HG03103 (cell line): ENCODE results near the gene RSU1.

Source experiments
- ATAC-seq: cut with Tn5 transposase; IDR thresholded peaks from one replicate; pipeline ENCODE4 v1.9.1; 2021; ENCODE audit warnings: low read depth; ENCODE audit not compliant: unreplicated experiment

Gene RSU1

GRCh38 chr10:16822726-16823360 is 5.6 kb upstream of the RSU1 start:
- ATAC-seq, result no peak

GRCh38 chr10:16822027-16822426 is 4.8 kb upstream of the RSU1 start:
- no peak for ATAC-seq

DNA sequence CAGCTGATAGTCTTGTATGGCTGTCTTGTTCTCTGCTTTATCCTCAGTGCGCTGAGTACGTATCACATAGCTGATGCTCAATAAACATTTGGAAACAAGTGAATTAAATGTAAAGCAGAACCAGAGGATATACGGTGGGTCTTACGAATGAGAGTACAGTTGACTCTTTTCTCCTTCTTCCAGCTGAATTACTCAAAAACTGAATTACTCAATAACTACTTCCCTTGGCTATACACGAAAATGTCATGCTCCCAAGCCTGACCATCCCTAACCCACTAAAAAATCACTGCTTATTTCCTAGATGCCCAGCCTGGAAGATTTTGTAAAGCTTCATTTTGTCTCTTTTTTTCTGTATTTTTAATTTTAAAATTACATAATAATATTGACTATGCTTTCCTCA is 3.2 kb upstream of the RSU1 start:
- no peak for ATAC-seq

GRCh38 chr10:16820018-16820417 is 2.8 kb upstream of the RSU1 start:
- ATAC-seq, result no peak

DNA sequence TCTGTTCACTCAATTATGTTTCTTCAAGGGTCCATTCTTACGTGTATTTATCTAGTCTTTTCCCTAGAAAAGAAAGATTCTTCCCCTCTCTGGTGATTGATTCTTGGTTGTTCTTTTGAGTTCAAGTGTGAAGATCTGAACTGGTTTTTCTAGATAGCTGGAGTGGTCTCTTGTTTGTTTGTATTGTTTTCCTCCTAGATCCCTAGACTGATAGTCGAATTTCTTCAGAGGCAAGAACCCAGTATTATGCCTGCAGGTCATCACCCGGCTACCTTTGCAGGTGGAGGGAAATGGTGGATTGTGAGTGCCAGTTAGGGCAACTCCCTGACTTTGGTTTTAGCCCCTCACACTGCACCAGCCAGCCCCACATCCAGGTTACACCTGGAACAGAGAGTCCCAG is 2.2 kb upstream of the RSU1 start:
- ATAC-seq, result no peak

GRCh38 chr10:16819026-16819425 is 1.8 kb upstream of the RSU1 start:
- no peak for ATAC-seq

- no peak for ATAC-seq
Observed at GRCh38 chr10:16816830-16817124, 447 bp downstream of the RSU1 start.

- ATAC-seq, result no peak
Observed at GRCh38 chr10:16816171-16816570, 1.1 kb downstream of the RSU1 start.

DNA sequence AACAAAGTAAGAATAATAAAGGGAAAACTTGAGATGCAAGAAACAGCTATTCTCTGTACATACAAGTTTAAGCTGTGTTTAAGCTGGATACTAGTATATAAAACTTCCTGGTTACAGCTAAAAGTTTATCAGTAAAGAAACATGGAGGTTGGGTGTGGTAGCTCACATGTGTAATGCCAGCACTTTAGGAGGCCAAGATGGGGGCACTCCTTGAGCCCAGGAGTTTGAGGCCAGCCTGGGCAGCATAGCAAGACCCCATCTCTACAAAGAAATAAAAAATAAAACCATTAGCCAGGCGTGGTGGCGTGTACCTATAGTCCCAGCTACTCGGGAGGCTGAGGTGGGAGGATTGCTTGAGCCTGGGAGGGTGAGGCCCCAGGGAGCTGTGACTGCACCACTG is 3.2 kb downstream of the RSU1 start:
- no peak for ATAC-seq

- no peak for ATAC-seq
Observed at GRCh38 chr10:16812676-16813075, 4.5 kb downstream of the RSU1 start.

DNA sequence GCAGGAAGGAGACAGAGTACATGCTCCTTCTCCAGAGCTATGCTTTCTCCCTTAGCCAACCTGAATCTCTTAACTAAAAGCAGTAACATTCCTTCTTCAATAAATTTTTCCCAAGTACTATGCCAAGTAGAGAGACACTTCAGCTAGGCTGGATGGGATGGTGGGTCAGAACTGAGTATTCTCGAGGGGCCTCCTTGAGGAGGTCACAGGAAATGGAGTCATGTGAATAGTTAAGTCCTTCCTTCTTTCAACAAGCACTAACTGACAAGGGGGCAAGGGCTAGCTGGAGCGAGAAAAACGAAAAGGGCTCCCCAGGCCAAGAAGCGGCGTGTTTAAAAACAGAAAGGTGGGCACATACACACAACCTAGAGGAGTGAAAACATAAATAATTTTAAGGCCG is 5.5 kb downstream of the RSU1 start:
- no peak for ATAC-seq

DNA sequence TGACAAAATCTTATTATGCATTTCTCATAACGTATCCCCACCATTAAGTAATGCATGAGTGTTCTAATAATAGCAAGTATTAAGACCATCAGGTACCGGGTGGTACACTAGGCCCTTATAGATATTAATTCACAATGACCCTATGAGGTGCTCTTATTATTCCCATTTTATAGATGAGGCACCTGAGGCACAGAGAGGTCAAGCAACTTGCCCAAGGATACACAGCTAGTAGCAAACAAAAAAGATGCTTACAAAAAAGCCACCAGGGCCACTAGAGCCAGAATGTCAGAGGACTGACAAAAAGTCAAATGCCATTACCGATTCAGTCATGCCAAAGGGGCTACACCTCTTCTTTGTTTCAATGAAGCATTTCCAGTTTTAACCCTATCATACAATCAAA is 5.9 kb downstream of the RSU1 start:
- ATAC-seq, result no peak

DNA sequence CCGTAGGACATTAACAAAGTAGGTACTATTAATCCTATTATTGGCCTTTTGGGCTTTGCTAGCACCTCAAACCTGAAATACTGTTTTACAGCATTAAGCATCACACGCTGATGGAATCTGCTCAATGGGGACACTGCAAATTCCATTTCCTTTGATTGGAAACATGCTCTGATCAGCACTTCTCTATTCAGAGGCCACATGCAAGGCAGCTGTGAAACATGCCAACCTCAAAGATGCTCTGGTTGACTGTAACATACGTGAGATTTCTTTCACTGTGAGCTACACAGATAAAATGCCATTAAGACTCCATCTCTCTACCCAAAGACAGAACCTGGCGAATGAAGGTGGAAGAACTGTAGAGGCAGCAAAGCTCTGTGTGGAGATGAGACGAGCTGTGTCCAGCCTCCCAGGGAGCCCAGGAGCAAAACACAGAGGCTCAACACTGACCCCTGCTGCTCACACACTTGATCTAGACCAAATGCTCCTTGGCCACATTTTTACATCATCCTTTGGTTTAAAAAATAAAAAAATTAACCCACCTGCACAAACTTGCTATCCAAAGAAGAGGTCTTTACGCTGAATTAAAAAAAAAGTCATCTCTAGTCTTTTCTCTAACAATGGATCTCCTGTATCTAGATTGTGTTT is 8.0 kb downstream of the RSU1 start:
- ATAC-seq, result peak; percentile 85

GRCh38 chr10:16804123-16804522 is 13.1 kb downstream of the RSU1 start:
- ATAC-seq, result no peak

- ATAC-seq, result no peak
Observed at GRCh38 chr10:16803464-16803863, 13.8 kb downstream of the RSU1 start.

DNA sequence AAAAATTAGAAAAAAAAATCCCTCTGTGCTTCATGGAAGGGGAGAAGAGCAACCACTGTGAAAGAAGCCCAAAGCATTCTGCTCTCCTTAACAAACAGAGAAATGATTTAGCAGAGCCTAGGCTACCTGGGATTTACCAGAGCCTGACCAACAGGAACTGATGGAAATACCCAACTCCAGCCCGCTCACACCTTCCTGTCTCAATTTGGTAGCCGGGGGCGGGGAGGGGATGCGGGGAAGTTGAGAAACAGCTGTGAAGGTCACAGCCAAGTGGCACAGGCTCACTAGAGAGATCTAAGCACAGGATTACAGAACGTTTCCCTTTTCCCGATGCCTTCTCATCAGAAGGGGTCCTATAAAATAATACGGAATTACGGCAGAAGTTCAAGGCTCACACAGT is 17.6 kb downstream of the RSU1 start:
- ATAC-seq, result peak; percentile 70

DNA sequence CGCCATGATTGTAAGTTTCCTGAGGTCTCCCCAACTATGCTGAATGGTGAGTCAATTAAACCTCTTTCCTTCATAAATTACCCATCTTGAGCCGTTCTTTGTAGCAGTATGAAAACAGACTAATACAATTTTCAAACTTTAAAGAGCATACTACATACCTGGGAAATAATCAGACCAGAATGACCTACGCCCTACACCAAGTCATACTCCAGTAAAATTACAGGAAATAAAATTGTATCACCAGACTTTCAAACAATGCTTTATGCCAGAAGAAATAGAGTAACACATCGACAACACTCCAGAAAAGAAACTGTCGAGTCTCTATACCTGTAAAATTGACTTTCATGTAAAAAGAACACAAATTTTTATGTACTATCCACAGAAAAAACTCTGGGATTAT is 18.7 kb downstream of the RSU1 start:
- no peak for ATAC-seq

GRCh38 chr10:16795410-16796073 is 21.7 kb downstream of the RSU1 start:
- no peak for ATAC-seq

DNA sequence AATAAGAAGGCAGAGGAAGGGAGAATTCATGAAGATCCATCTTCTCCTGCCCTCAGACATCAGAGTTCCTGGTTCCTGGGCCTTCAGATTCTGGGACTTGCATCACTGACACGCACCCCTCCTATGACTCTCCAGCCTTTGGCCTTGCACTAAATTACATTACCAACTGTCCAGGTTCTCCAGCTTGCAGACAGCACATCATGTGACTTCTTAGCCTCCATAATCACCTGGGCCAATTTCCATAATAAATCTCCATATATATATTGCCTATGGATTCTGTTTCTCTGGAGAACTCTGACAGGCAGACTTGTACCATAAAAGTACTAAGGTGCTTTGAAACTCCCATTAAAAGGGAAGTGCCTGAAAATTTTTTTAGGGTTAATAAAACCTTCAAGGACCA is 23.2 kb downstream of the RSU1 start:
- no peak for ATAC-seq

DNA sequence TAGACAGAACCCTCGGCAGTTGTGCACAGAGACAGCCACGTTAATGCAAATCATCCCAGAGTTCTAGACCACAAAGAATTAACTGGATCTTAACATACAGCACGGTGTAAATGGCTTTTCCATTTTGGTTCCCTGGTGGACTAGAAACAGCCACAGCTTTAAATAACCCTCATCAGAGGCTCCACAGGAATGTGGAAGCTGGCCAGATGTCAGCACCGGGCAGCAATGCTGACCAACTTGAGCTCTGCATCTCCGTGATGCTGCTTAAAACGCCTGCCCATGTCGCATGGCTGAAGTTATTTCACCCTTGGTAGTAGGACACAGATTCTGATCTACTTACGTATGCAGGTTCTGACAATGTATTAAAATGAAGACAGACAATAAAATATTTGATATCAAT is 24.5 kb downstream of the RSU1 start:
- no peak for ATAC-seq

DNA sequence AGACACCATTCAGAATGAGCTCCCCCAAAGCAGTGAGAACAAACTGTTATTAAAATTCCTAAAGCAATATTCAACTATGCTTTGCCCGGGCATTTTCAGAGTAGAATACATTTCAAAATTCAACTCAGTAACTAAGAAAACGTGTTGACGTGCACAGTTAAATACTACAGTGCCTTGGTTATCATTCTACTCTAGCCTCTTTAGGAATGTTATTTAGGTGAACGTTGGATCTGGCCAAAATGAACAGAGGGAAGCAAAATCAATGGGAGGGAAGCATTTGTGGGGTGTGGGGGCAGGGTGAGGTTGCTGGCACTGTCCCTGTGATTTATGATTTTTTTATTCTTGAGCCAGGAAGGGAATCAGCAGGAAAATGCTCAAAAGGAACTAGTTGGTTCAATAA is 27.5 kb downstream of the RSU1 start:
- no peak for ATAC-seq

DNA sequence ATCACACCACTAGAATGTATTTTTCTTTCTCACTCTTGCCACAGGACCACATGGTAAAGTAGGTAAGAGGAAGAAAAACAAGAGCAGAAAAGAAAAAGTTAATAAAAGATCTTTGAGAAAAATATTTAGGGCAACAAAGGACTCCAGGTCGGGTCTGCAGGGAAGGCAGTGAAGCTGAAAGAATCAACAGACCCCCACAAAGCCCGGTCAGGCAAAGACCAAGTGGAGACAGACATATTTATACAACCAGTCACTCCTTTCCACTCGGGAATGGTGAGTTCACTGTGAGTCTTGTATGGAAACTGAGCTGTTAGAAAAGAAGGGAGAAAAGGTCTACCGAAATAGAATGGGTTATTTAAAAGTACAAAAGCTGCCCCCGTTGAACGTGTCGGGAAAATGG is 28.0 kb downstream of the RSU1 start:
- ATAC-seq, result no peak
